GM19025 (cell line): ENCODE data around the gene CPZ.
"Not testable (repeated sequence)": the region's sequence is repeated elsewhere in the genome, so short reads cannot be mapped to it uniquely, and the experiment has no call there.

Experiments used
- ATAC-seq: cut with Tn5 transposase; IDR thresholded peaks from one replicate; pipeline ENCODE4 v1.9.1; 2021; ENCODE audit warnings: mild to moderate bottlenecking, low read depth, moderate library complexity; ENCODE audit not compliant: unreplicated experiment

CPZ gene

GRCh38 chr4:8607603-8608481 is 15.3 kb downstream of the CPZ start:
- ATAC-seq = no peak

GRCh38 chr4:8608714-8609391 is 16.3 kb downstream of the CPZ start:
- no peak for ATAC-seq

- ATAC-seq = no peak
Observed at GRCh38 chr4:8609406-8609805, 16.8 kb downstream of the CPZ start.

- ATAC-seq = no peak
Observed at GRCh38 chr4:8609824-8610350, 17.3 kb downstream of the CPZ start.

GRCh38 chr4:8610858-8611616 is 18.5 kb downstream of the CPZ start:
- ATAC-seq = no peak

- ATAC-seq = no peak
Observed at GRCh38 chr4:8612646-8613045, 20.1 kb downstream of the CPZ start.

GRCh38 chr4:8613421-8614364 is 21.1 kb downstream of the CPZ start:
- ATAC-seq = no peak

GRCh38 chr4:8614365-8615193 is 22.0 kb downstream of the CPZ start:
- no peak for ATAC-seq

GRCh38 chr4:8615366-8615765 is 22.8 kb downstream of the CPZ start:
- no peak for ATAC-seq

- ATAC-seq = no peak
Observed at GRCh38 chr4:8615921-8616787, 23.6 kb downstream of the CPZ start.

- ATAC-seq = no peak
Observed at GRCh38 chr4:8616831-8617230, 24.3 kb downstream of the CPZ start.

- ATAC-seq = no peak
Observed at GRCh38 chr4:8617486-8618040, 25.0 kb downstream of the CPZ start.

- no peak for ATAC-seq
Observed at GRCh38 chr4:8618421-8618820, 25.9 kb downstream of the CPZ start.

GRCh38 chr4:8618961-8619720 is 26.6 kb downstream of the CPZ start:
- no peak for ATAC-seq

GRCh38 chr4:8621135-8621534 is 28.6 kb downstream of the CPZ start:
- not testable (repeated sequence) for ATAC-seq

- not testable (repeated sequence) for ATAC-seq
Observed at GRCh38 chr4:8624601-8625272, 32.2 kb downstream of the CPZ start.
